Colonic mucosa (tissue), 4 donors: ENCODE data around the gene TMEM259. TPM values are rescaled to one million over a fixed set of nuclear protein-coding genes. Genes with fewer than 3 reads are reported as not detected.

ENCODE experiments used
- DNase-seq: peaks from one replicate; pipeline ENCODE4 v3.0.0-alpha.2; 2020
- H3K27ac ChIP-seq: fragments of 200-600 bp; one replicate; pipeline ENCODE4 v1.8.0; 2021
- H3K27me3 ChIP-seq: fragments of 200-600 bp; one replicate; pipeline ENCODE4 v1.8.0; 2021
- H3K36me3 ChIP-seq: fragments of 200-600 bp; one replicate; pipeline ENCODE4 v1.8.0; 2021
- H3K4me1 ChIP-seq: fragments of 200-600 bp; one replicate; pipeline ENCODE4 v1.8.0; 2021; ENCODE audit warnings: mild to moderate bottlenecking
- H3K4me3 ChIP-seq: fragments of 200-600 bp; one replicate; pipeline ENCODE4 v1.8.0; 2021
- H3K9ac ChIP-seq, 2 donors: one replicate each; pipeline ENCODE4 v1.7.0; 2013; ENCODE audit warnings: control low read depth in 2 of 2, low read depth in 2 of 2, low read length in 2 of 2
- H3K9me3 ChIP-seq: fragments of 200-600 bp; one replicate; pipeline ENCODE4 v1.8.0; 2021
- CTCF ChIP-seq: fragments of 200-600 bp; IDR thresholded peaks from one replicate; pipeline ENCODE4 v1.8.0; 2022; ENCODE audit warnings: antibody characterized with exemption, mild to moderate bottlenecking
- intact Hi-C: fragments of 100-400 bp; cut with DNase I; formaldehyde crosslinking; loops from one replicate; pipeline ENCODE4 v1.14.1; 2022
- total RNA-seq, 2 donors: library from RNA; stranded (reverse); fragmentation: NEBNext Ultra II Directional in 1 of 2; extraction: Animal tissue kit (Norgen Biotek cat#: 25700) in 1 of 2; gene quantifications; one replicate each; pipeline ENCODE4 v1.2.1, GENCODE V29; 2021
- donor health status: healthy.
- donor health status: DM: no; HTN: no; CAD: no.
- donor health status: DM: no; HTN: no; CAD: no.

The TMEM259 gene
- total RNA-seq, 2 donors from 2014 or later: 170 to 235 TPM

GRCh38 chr19:992670-993055, 28.3 kb downstream of the TMEM259 start:
- H3K36me3 ChIP-seq: no peaks in the 10 kb centered on the region
- peaks cover 7% of the 10 kb centered on the region for H3K4me1 ChIP-seq
- no peak for DNase-seq
- no peak overlapping the region for H3K9ac ChIP-seq
- TF ChIP-seq CTCF: no peak
- H3K27ac ChIP-seq: no peak overlapping the region
- intact Hi-C loops: no loop called here
- H3K4me3 ChIP-seq: no peak overlapping the region
- H3K27me3 ChIP-seq: peaks cover 17% of the 10 kb centered on the region
- H3K9me3 ChIP-seq: no peaks in the 10 kb centered on the region

GRCh38 chr19:991932-992669, 28.8 kb downstream of the TMEM259 start:
- no peaks in the 10 kb centered on the region for H3K36me3 ChIP-seq
- TF ChIP-seq CTCF: no peak

GRCh38 chr19:991174-991931, 29.6 kb downstream of the TMEM259 start:
- H3K9me3 ChIP-seq: no peaks in the 10 kb centered on the region
- peaks cover 11% of the 10 kb centered on the region for H3K27me3 ChIP-seq
- peaks cover 5% of the 10 kb centered on the region for H3K4me1 ChIP-seq
- peak; percentile 46 for DNase-seq
- no peak overlapping the region for H3K9ac ChIP-seq
- no peak overlapping the region for H3K27ac ChIP-seq
- intact Hi-C loops: no loop called here
- no peaks in the 10 kb centered on the region for H3K36me3 ChIP-seq
- H3K4me3 ChIP-seq: no peak overlapping the region
- TF ChIP-seq CTCF: no peak

More at GRCh38 chr19:991932-992669, 28.8 kb downstream of the TMEM259 start:
- H3K27ac ChIP-seq: no peak overlapping the region
- H3K9ac ChIP-seq: no peak overlapping the region
- intact Hi-C loops: no loop called here
- DNase-seq: no peak
- H3K27me3 ChIP-seq: peaks cover 14% of the 10 kb centered on the region
- peaks cover 7% of the 10 kb centered on the region for H3K4me1 ChIP-seq
- H3K9me3 ChIP-seq: no peaks in the 10 kb centered on the region
- no peak overlapping the region for H3K4me3 ChIP-seq

GRCh38 chr19:990746-991145, 30.2 kb downstream of the TMEM259 start:
- H3K9me3 ChIP-seq: no peaks in the 10 kb centered on the region
- DNase-seq: no peak
- H3K27ac ChIP-seq: no peak overlapping the region
- no peak overlapping the region for H3K9ac ChIP-seq
- no peak for TF ChIP-seq CTCF
- H3K27me3 ChIP-seq: peaks cover 5% of the 10 kb centered on the region
- H3K4me3 ChIP-seq: no peak overlapping the region
- intact Hi-C loops: no loop called here
- H3K4me1 ChIP-seq: no peaks in the 10 kb centered on the region
- no peaks in the 10 kb centered on the region for H3K36me3 ChIP-seq

- H3K27ac ChIP-seq: no peak overlapping the region
- intact Hi-C loops: no loop called here
- no peak overlapping the region for H3K9ac ChIP-seq
- H3K4me3 ChIP-seq: no peak overlapping the region
- no peak for TF ChIP-seq CTCF
- H3K4me1 ChIP-seq: no peaks in the 10 kb centered on the region
- no peak for DNase-seq
- no peaks in the 10 kb centered on the region for H3K36me3 ChIP-seq
- H3K27me3 ChIP-seq: no peaks in the 10 kb centered on the region
- H3K9me3 ChIP-seq: no peaks in the 10 kb centered on the region
These were observed 30.8 kb downstream of the TMEM259 start for GRCh38 chr19:990119-990571.
